Thyroid gland (tissue), 4 donors: ENCODE measurements around the gene NPAS4.

Experiments used
- CTCF ChIP-seq, 6 experiments: fragments of 200-600 bp in 3 of 6; fragments of 450-650 bp in 3 of 6; sonication (generic) in 3 of 6; IDR thresholded peaks; one replicate each; pipeline ENCODE4 v1.5.1; 2016 to 2019; ENCODE audit warnings: antibody characterized with exemption in 6 of 6, mild to moderate bottlenecking in 2 of 6, inconsistent platforms in 1 of 6, moderate library complexity in 1 of 6
- POLR2A ChIP-seq, 2 donors: fragments of 450-650 bp; IDR thresholded peaks; one replicate each; pipeline ENCODE4 v1.6.1; 2017; ENCODE audit warnings: antibody characterized with exemption in 2 of 2, mild to moderate bottlenecking in 2 of 2, moderate library complexity in 1 of 2

- TF ChIP-seq CTCF (IDR thresholded peaks at IDR 0.05) (no peak), POLR2A (IDR thresholded peaks at IDR 0.05) (no peak)
Measured at GRCh38 chr11:66467756-66468155, 46.9 kb downstream of the NPAS4 start.
